ACC112 (cell line): ENCODE measurements around the gene MEFV.
"Not testable (repeated sequence)": the region's sequence is repeated elsewhere in the genome, so short reads cannot be mapped to it uniquely, and the experiment has no call there.

ENCODE experiments used
- H2AFZ ChIP-seq: fragments of 200-600 bp; sonication (generic); one replicate; pipeline ENCODE4 v1.6.0; 2017; ENCODE audit warnings: antibody characterized with exemption, low read length; ENCODE audit not compliant: unreplicated experiment
- H3K27ac ChIP-seq: fragments of 200-600 bp; sonication (generic); 2 replicates; pipeline ENCODE4 v1.5.1; 2014; ENCODE audit warnings: low read depth, mild to moderate bottlenecking, antibody characterized with exemption, low read length, moderate library complexity
- H3K27me3 ChIP-seq: fragments of 200-600 bp; sonication (generic); 2 replicates; pipeline ENCODE4 v1.6.1; 2014; ENCODE audit warnings: mild to moderate bottlenecking, antibody characterized with exemption, low read length, moderate library complexity, mixed read lengths; ENCODE audit not compliant: insufficient read depth
- H3K36me3 ChIP-seq: fragments of 200-600 bp; sonication (generic); 2 replicates; pipeline ENCODE4 v1.6.1; 2016; ENCODE audit warnings: mild to moderate bottlenecking, antibody characterized with exemption, low read length, moderate library complexity, mixed read lengths; ENCODE audit not compliant: insufficient read depth
- H3K4me1 ChIP-seq: fragments of 200-600 bp; sonication (generic); one replicate; pipeline ENCODE4 v1.6.1; 2016; ENCODE audit warnings: low read length, mixed read lengths; ENCODE audit not compliant: insufficient read depth, unreplicated experiment, control insufficient read depth
- H3K4me3 ChIP-seq: fragments of 200-600 bp; sonication (generic); 2 replicates; pipeline ENCODE4 v1.5.1; 2014; ENCODE audit warnings: mild to moderate bottlenecking, low read depth, low read length
- H3K79me2 ChIP-seq: fragments of 200-600 bp; sonication (generic); one replicate; pipeline ENCODE4 v1.6.0; 2016; ENCODE audit warnings: low read length; ENCODE audit not compliant: control insufficient read depth, unreplicated experiment, insufficient read depth

The MEFV gene

GRCh38 chr16:3216263-3216640 lies 40.2 kb downstream of the MEFV start:
- H3K4me1 ChIP-seq, result no peaks in the 10 kb centered on the region
- no peak overlapping the region for H2AFZ ChIP-seq
- no peak overlapping the region for H3K4me3 ChIP-seq

GRCh38 chr16:3215601-3216262 lies 40.7 kb downstream of the MEFV start:
- Histone ChIP-seq H3K36me3 (no peaks in the 10 kb centered on the region), H3K79me2 (no peaks in the 10 kb centered on the region), H2AFZ (no peak overlapping the region), H3K4me1 (no peaks in the 10 kb centered on the region), H3K4me3 (no peak overlapping the region), H3K27me3 (peaks cover 17% of the 10 kb centered on the region), H3K27ac (no peak overlapping the region)

More at GRCh38 chr16:3216263-3216640, 40.2 kb downstream of the MEFV start:
- Histone ChIP-seq H3K27me3 (peaks cover 17% of the 10 kb centered on the region), H3K79me2 (no peaks in the 10 kb centered on the region), H3K36me3 (no peaks in the 10 kb centered on the region), H3K27ac (no peak overlapping the region)

- Histone ChIP-seq H3K4me3 (no peak overlapping the region), H3K27ac (no peak overlapping the region), H2AFZ (no peak overlapping the region), H3K4me1 (no peaks in the 10 kb centered on the region), H3K36me3 (no peaks in the 10 kb centered on the region), H3K27me3 (peaks cover 17% of the 10 kb centered on the region), H3K79me2 (no peaks in the 10 kb centered on the region)
These were observed 41.4 kb downstream of the MEFV start for GRCh38 chr16:3214904-3215600.

GRCh38 chr16:3212567-3212966 lies 43.9 kb downstream of the MEFV start:
- Histone ChIP-seq H3K79me2 (no peaks in the 10 kb centered on the region), H3K4me1 (no peaks in the 10 kb centered on the region), H3K4me3 (no peak overlapping the region), H3K36me3 (no peaks in the 10 kb centered on the region), H3K27ac (no peak overlapping the region), H3K27me3 (peaks cover 17% of the 10 kb centered on the region), H2AFZ (no peak overlapping the region)

GRCh38 chr16:3212006-3212405 lies 44.4 kb downstream of the MEFV start:
- Histone ChIP-seq H3K79me2 (no peaks in the 10 kb centered on the region), H3K27ac (no peak overlapping the region), H3K36me3 (no peaks in the 10 kb centered on the region), H3K27me3 (peaks cover 17% of the 10 kb centered on the region), H2AFZ (no peak overlapping the region), H3K4me3 (no peak overlapping the region), H3K4me1 (no peaks in the 10 kb centered on the region)

GRCh38 chr16:3207086-3207953 lies 49.1 kb downstream of the MEFV start:
- no peak overlapping the region for H3K4me3 ChIP-seq
- H3K27me3 ChIP-seq, result peaks cover 7% of the 10 kb centered on the region
- no peak overlapping the region for H2AFZ ChIP-seq

GRCh38 chr16:3205939-3206338 lies 50.5 kb downstream of the MEFV start:
- not testable (repeated sequence) for H3K79me2 ChIP-seq, H3K27ac ChIP-seq, H3K4me3 ChIP-seq

More at GRCh38 chr16:3207086-3207953, 49.1 kb downstream of the MEFV start:
- Histone ChIP-seq H3K27ac (no peak overlapping the region), H3K36me3 (no peaks in the 10 kb centered on the region), H3K79me2 (no peaks in the 10 kb centered on the region), H3K4me1 (no peaks in the 10 kb centered on the region)

GRCh38 chr16:3202903-3203539 lies 53.4 kb downstream of the MEFV start:
- no peak overlapping the region for H2AFZ ChIP-seq
- no peaks in the 10 kb centered on the region for H3K79me2 ChIP-seq

More at GRCh38 chr16:3205939-3206338, 50.5 kb downstream of the MEFV start:
- H3K36me3 ChIP-seq, H3K4me1 ChIP-seq, H3K27me3 ChIP-seq, H2AFZ ChIP-seq: not testable (repeated sequence)

GRCh38 chr16:3198334-3199072 lies 57.9 kb downstream of the MEFV start:
- H3K27me3 ChIP-seq, result peaks cover 21% of the 10 kb centered on the region
- no peaks in the 10 kb centered on the region for H3K4me1 ChIP-seq
- no peaks in the 10 kb centered on the region for H3K36me3 ChIP-seq
- H2AFZ ChIP-seq, result no peak overlapping the region
- H3K4me3 ChIP-seq, result no peak overlapping the region
- no peaks in the 10 kb centered on the region for H3K79me2 ChIP-seq
- no peak overlapping the region for H3K27ac ChIP-seq

More at GRCh38 chr16:3202903-3203539, 53.4 kb downstream of the MEFV start:
- no peak overlapping the region for H3K4me3 ChIP-seq
- no peak overlapping the region for H3K27ac ChIP-seq
- peaks cover 23% of the 10 kb centered on the region for H3K27me3 ChIP-seq
- no peaks in the 10 kb centered on the region for H3K4me1 ChIP-seq
- no peaks in the 10 kb centered on the region for H3K36me3 ChIP-seq
